SK-N-SH (cell line): ENCODE results near the gene PARP12. TPM values are rescaled to one million over a fixed set of nuclear protein-coding genes. Genes with fewer than 3 reads are reported as not detected.

ENCODE experiments used
- CTCF ChIA-PET: fragments of 300-600, 350-600 bp; formaldehyde crosslinking; extraction: SDS; loops from one replicate; lab custom pipeline; 2021; lab: Yijun Ruan, JAX
- POLR2A ChIA-PET: fragments of 350-600 bp; sonication (Branson Sonifier 250); formaldehyde crosslinking; extraction: SDS; loops from one replicate; lab custom pipeline; 2020; ENCODE audit warnings: antibody characterized with exemption, inconsistent platforms; lab: Yijun Ruan, JAX
- DNase-seq: peaks from one replicate; pipeline ENCODE4 v3.0.0; 2012
- H2AFZ ChIP-seq: fragments of 200-600 bp; sonication (generic); 2 replicates; pipeline ENCODE4 v1.8.1; 2016; ENCODE audit warnings: antibody characterized with exemption, mild to moderate bottlenecking, low read depth
- H3F3A ChIP-seq: fragments of 200-600 bp; sonication (generic); replicated peaks from 2 replicates; pipeline ENCODE3; 2016; ENCODE audit warnings: antibody characterized with exemption, mild to moderate bottlenecking; ENCODE audit not compliant: insufficient read depth
- H3K27ac ChIP-seq, 2 experiments: fragments of 200-500 bp in 1 of 2; fragments of 200-600 bp in 1 of 2; sonication (Bioruptor generic) in 1 of 2; sonication (generic), shearing (Covaris generic) in 1 of 2; 2 replicates each; pipeline versions ENCODE4 v1.5.1 to v1.6.1; 2014 to 2016; ENCODE audit warnings: low read depth in 2 of 2, inconsistent platforms in 1 of 2, low read length in 1 of 2, mild to moderate bottlenecking in 1 of 2, mixed read lengths in 1 of 2
- H3K27me3 ChIP-seq: fragments of 200-600 bp; sonication (generic), shearing (Covaris generic); 2 replicates; pipeline ENCODE4 v1.6.1; 2016; ENCODE audit warnings: mixed run types; ENCODE audit not compliant: insufficient read depth
- H3K36me3 ChIP-seq, 2 experiments: fragments of 200-500 bp in 1 of 2; fragments of 200-600 bp in 1 of 2; sonication (Bioruptor generic) in 1 of 2; sonication (generic) in 1 of 2; replicated peaks in 1 of 2; 2 replicates each; pipeline versions ENCODE3 to v1.5.1; 2014 to 2016; ENCODE audit warnings: low read length in 1 of 2, mild to moderate bottlenecking in 1 of 2; ENCODE audit not compliant: insufficient read depth in 2 of 2, control insufficient read depth in 1 of 2
- H3K4me1 ChIP-seq, 2 experiments: fragments of 200-500 bp in 1 of 2; fragments of 200-600 bp in 1 of 2; sonication (Bioruptor generic) in 1 of 2; sonication (generic), shearing (Covaris generic) in 1 of 2; 2 replicates each; pipeline versions ENCODE4 v1.5.1 to v1.6.1; 2014 to 2016; ENCODE audit warnings: low read depth in 1 of 2, low read length in 1 of 2, mixed run types in 1 of 2; ENCODE audit not compliant: insufficient read depth in 2 of 2, control insufficient read depth in 1 of 2
- H3K4me2 ChIP-seq: fragments of 200-600 bp; sonication (generic), shearing (Covaris generic); 2 replicates; pipeline ENCODE4 v1.6.1; 2017; ENCODE audit warnings: mixed run types
- H3K4me3 ChIP-seq, 2 experiments: fragments of 200-500 bp in 1 of 2; fragments of 200-600 bp in 1 of 2; sonication (Bioruptor generic) in 1 of 2; sonication (generic), shearing (Covaris generic) in 1 of 2; 2 replicates each; pipeline versions ENCODE4 v1.5.1 to v1.8.1; 2014 to 2016; ENCODE audit warnings: low read depth in 2 of 2, inconsistent platforms in 1 of 2, low read length in 1 of 2, mild to moderate bottlenecking in 1 of 2, mixed read lengths in 1 of 2, moderate library complexity in 1 of 2
- H3K79me2 ChIP-seq: fragments of 200-600 bp; sonication (generic); 2 replicates; pipeline ENCODE4 v1.8.1; 2017; ENCODE audit warnings: mild to moderate bottlenecking; ENCODE audit not compliant: insufficient read depth
- H3K9ac ChIP-seq: fragments of 200-600 bp; sonication (generic); 2 replicates; pipeline ENCODE4 v1.6.1; 2017; ENCODE audit warnings: mixed run types
- H3K9me2 ChIP-seq: fragments of 200-600 bp; sonication (generic); 2 replicates; pipeline ENCODE4 v1.6.1; 2017; ENCODE audit warnings: mixed run types
- H3K9me3 ChIP-seq: fragments of 200-600 bp; sonication (generic); 2 replicates; pipeline ENCODE4 v1.6.1; 2017; ENCODE audit warnings: mixed run types, mild to moderate bottlenecking, moderate library complexity
- H4K20me1 ChIP-seq: fragments of 200-600 bp; sonication (generic); 2 replicates; pipeline ENCODE4 v1.6.1; 2017; ENCODE audit warnings: mild to moderate bottlenecking, mixed run types; ENCODE audit not compliant: insufficient read depth
- CHD2 ChIP-seq: fragments of 150-350 bp; IDR thresholded peaks from 2 replicates; pipeline ENCODE4 v1.6.1; 2018; ENCODE audit warnings: low read length; ENCODE audit not compliant: partially characterized antibody
- ELF1 ChIP-seq: IDR thresholded peaks from 2 replicates; pipeline ENCODE4 v1.4.0; 2012
- EP300 ChIP-seq, 2 experiments: IDR thresholded peaks; 2 replicates each; pipeline versions ENCODE4 v1.4.0 to v1.6.1; 2012; ENCODE audit warnings: borderline replicate concordance in 1 of 2, low read depth in 1 of 2, low read length in 1 of 2
- FOXM1 ChIP-seq: IDR thresholded peaks from 2 replicates; pipeline ENCODE4 v1.4.0; 2012; ENCODE audit warnings: low read depth, mild to moderate bottlenecking
- TEAD4 ChIP-seq: IDR thresholded peaks from 2 replicates; pipeline ENCODE4 v1.4.0; 2012; ENCODE audit warnings: mild to moderate bottlenecking, borderline replicate concordance; ENCODE audit not compliant: insufficient read depth
- WGBS: methylation state at CpG from one replicate; pipeline ENCODE4 v1.1.6; 2017; ENCODE audit warnings: low lambda C conversion rate; 5-methylcytosine and 5-hydroxymethylcytosine counted together
- polyA plus RNA-seq, 3 experiments: library from polyadenylated mRNA; depleted of rRNA; stranded (reverse); fragments of >200 nt; gene quantifications; 2 replicates each; pipeline ENCODE4 v1.2.3, GENCODE V29; 2012
- TF ChIP-seq, protein P1 (sequence below): IDR thresholded peaks from 2 replicates; pipeline ENCODE4 v1.4.0; 2012; ENCODE audit warnings: low read depth, borderline replicate concordance
- TF ChIP-seq, protein P2 (sequence below): IDR thresholded peaks from 2 replicates; pipeline ENCODE4 v1.6.1; 2012; ENCODE audit warnings: mild to moderate bottlenecking, low read depth, low read length, moderate library complexity
- TF ChIP-seq, protein P3 (sequence below): IDR thresholded peaks from 2 replicates; pipeline ENCODE4 v1.4.0; 2012; ENCODE audit warnings: low read depth

PARP12 gene
- polyA plus RNA-seq, 1 of the 3 experiments (the other 2 are of a cell fraction) = 17.7 TPM

DNA sequence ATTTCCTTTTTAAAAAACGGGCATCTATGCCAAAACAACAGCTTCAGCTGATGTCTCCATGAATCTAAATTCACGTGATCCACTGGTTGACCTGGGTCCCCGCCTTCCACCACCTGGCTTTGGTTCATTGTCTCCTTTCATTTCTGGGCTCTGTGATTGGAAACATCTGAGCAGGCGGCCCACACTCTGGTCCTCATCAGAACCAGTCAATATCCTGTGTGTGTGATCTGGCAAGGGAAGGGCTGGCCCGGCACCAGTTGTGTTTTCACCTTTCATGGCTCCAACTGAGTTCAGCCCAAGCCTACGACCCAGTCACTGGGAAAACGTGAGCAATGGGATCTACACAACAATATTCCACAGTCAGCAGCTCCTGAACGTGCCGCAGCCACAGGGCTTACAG is 46.2 kb downstream of the PARP12 start:
- no peak overlapping the region for H3K9ac ChIP-seq
- H4K20me1 ChIP-seq = no peaks in the 10 kb centered on the region
- H3K9me3 ChIP-seq = no peaks in the 10 kb centered on the region
- ChIA-PET CTCF (interaction anchor here (1.0 to 5.6 kb wide), 5 partner anchors 12 to 414 kb away, joined by 3 to 24 read pairs (median 4); no protein-coding TSS in a partner anchor), POLR2A (no interaction called here)
- DNase-seq = no peak
- H3K79me2 ChIP-seq = no peaks in the 10 kb centered on the region
- H3K4me3 ChIP-seq = no peak overlapping the region
- peaks cover 3% of the 10 kb centered on the region for H3F3A ChIP-seq
- H3K4me1 ChIP-seq = peaks cover 0 to 9% of the 10 kb centered on the region in 2 experiments; a peak in 2 of 4 replicates
- no peak overlapping the region for H3K4me2 ChIP-seq
- no peak overlapping the region for H2AFZ ChIP-seq
- 89% methylated on average over 9 of the region's 9 CpGs for WGBS
- no peaks in the 10 kb centered on the region; the same call in 1 of the 2 replicates for H3K27me3 ChIP-seq
- no peaks in the 10 kb centered on the region for H3K9me2 ChIP-seq
- H3K27ac ChIP-seq = no peak overlapping the region
- TF ChIP-seq, protein P1, sequence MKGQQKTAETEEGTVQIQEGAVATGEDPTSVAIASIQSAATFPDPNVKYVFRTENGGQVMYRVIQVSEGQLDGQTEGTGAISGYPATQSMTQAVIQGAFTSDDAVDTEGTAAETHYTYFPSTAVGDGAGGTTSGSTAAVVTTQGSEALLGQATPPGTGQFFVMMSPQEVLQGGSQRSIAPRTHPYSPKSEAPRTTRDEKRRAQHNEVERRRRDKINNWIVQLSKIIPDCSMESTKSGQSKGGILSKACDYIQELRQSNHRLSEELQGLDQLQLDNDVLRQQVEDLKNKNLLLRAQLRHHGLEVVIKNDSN = no peak
- no peak for TF ChIP-seq EP300 (IDR thresholded peaks at IDR 0.05; ENCODE audit: borderline replicate concordance in 1 of 2, low read depth in 1 of 2, low read length in 1 of 2)
- TF ChIP-seq FOXM1 = no peak
- TF ChIP-seq, protein P2, sequence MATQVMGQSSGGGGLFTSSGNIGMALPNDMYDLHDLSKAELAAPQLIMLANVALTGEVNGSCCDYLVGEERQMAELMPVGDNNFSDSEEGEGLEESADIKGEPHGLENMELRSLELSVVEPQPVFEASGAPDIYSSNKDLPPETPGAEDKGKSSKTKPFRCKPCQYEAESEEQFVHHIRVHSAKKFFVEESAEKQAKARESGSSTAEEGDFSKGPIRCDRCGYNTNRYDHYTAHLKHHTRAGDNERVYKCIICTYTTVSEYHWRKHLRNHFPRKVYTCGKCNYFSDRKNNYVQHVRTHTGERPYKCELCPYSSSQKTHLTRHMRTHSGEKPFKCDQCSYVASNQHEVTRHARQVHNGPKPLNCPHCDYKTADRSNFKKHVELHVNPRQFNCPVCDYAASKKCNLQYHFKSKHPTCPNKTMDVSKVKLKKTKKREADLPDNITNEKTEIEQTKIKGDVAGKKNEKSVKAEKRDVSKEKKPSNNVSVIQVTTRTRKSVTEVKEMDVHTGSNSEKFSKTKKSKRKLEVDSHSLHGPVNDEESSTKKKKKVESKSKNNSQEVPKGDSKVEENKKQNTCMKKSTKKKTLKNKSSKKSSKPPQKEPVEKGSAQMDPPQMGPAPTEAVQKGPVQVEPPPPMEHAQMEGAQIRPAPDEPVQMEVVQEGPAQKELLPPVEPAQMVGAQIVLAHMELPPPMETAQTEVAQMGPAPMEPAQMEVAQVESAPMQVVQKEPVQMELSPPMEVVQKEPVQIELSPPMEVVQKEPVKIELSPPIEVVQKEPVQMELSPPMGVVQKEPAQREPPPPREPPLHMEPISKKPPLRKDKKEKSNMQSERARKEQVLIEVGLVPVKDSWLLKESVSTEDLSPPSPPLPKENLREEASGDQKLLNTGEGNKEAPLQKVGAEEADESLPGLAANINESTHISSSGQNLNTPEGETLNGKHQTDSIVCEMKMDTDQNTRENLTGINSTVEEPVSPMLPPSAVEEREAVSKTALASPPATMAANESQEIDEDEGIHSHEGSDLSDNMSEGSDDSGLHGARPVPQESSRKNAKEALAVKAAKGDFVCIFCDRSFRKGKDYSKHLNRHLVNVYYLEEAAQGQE = no peak
- TF ChIP-seq ELF1 = no peak
- H3K36me3 ChIP-seq = no peaks in the 10 kb centered on the region

DNA sequence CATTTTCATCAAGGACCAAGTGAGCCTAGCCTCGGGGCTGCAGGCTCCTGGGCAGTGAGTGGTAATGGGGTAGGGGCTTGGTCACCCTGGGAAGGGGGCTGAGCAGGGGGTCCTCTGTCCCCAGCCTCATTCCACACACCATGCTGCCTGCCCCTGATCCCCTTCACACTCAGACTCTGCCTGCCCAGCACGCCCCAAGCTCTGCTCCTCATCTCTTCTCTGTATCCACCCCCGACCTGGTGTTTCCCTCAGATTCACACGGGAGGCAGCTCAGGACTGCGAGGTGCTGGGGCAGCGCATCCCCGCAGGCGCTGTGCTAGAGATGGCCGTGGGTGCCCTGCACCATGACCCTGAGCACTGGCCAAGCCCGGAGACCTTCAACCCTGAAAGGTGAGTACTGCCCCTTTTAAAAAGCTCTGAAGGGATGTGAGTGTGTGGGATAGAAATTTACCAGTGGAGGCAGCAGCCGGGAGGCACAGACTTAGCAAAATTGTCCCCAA is 47.2 kb downstream of the PARP12 start:
- Histone ChIP-seq H3K4me1 (peaks cover 0 to 14% of the 10 kb centered on the region in 2 experiments; a peak in 2 of 4 replicates), H3K27me3 (no peaks in the 10 kb centered on the region; the same call in 1 of the 2 replicates), H3K27ac (no peak overlapping the region), H3K79me2 (no peaks in the 10 kb centered on the region), H3K4me3 (no peak overlapping the region), H3K36me3 (no peaks in the 10 kb centered on the region)
- 80% methylated on average over 11 of the region's 11 CpGs for WGBS
- POLR2A ChIA-PET = no interaction called here
- TF ChIP-seq TEAD4 = no peak
- TF ChIP-seq, protein P3, sequence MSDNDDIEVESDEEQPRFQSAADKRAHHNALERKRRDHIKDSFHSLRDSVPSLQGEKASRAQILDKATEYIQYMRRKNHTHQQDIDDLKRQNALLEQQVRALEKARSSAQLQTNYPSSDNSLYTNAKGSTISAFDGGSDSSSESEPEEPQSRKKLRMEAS = no peak
- no peak for TF ChIP-seq CHD2
- TF ChIP-seq, all 33 proteins: peak for 0
- H3K9me3 ChIP-seq = no peaks in the 10 kb centered on the region
- H3K4me2 ChIP-seq = no peak overlapping the region
- H3K9ac ChIP-seq = no peak overlapping the region
- H3K9me2 ChIP-seq = no peaks in the 10 kb centered on the region
- CTCF ChIA-PET = interaction anchor here (5.6 kb wide), 1 partner anchor 14 kb away, joined by 24 read pairs; no protein-coding TSS in a partner anchor
- no peak for DNase-seq
- H4K20me1 ChIP-seq = no peaks in the 10 kb centered on the region
- H2AFZ ChIP-seq = no peak overlapping the region
- peaks cover 3% of the 10 kb centered on the region for H3F3A ChIP-seq
